ENCODE results near the gene PLCB4. TPM values are rescaled to one million over a fixed set of nuclear protein-coding genes. Genes with fewer than 3 reads are reported as not detected.

PLCB4 gene
- total RNA-seq, 2 experiments from 2014 or later: not detected

- Mint-ChIP-seq H3K27me3 (ENCODE audit: low read depth) (no peaks in the 10 kb centered on the region), H3K27ac (no peak overlapping the region), H3K9me3 (ENCODE audit: insufficient read depth) (no peaks in the 10 kb centered on the region), H3K4me1 (ENCODE audit: low read depth) (no peaks in the 10 kb centered on the region), H3K36me3 (ENCODE audit: low read depth) (no peaks in the 10 kb centered on the region), H3K4me3 (no peak overlapping the region)
- no peak for DNase-seq
- CTCF ChIA-PET: no interaction called here
- no peak for ATAC-seq
- POLR2A ChIA-PET: no interaction called here
Measured at GRCh38 chr20:9417665-9418064, 348.8 kb downstream of the PLCB4 start.

GRCh38 chr20:9422321-9423057 lies 353.6 kb downstream of the PLCB4 start:
- no peak overlapping the region for H3K4me3 Mint-ChIP-seq
- ChIA-PET CTCF (interaction anchor here (0.8 to 1.8 kb wide), 3 partner anchors 14 to 187 kb away, joined by 3 to 5 read pairs (median 4); no protein-coding TSS in a partner anchor), POLR2A (no interaction called here)
- H3K27me3 Mint-ChIP-seq (ENCODE audit: low read depth): no peaks in the 10 kb centered on the region
- no peaks in the 10 kb centered on the region for H3K9me3 Mint-ChIP-seq (ENCODE audit: insufficient read depth)
- no peaks in the 10 kb centered on the region for H3K36me3 Mint-ChIP-seq (ENCODE audit: low read depth)
- ATAC-seq: no peak
- DNase-seq: no peak
- no peak overlapping the region for H3K27ac Mint-ChIP-seq
- H3K4me1 Mint-ChIP-seq (ENCODE audit: low read depth): no peaks in the 10 kb centered on the region

DNA sequence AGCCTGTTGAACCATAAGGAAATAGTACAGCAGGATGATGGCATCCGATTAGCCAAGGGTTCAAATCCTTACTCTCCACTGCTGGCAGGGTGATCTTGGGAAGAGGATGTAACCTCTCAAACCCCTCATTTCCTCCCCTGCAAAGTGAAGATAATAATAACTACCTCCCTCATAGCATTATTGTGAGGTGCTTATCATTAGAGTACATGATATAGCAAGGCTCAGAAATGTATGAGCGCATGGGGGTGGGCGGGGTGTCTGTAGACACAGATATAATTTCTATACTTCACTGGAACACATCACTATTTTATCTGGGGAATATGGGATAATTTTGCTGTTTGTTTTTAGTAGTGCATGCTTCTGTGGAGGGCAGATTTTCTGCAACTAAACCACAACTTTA lies 355.7 kb downstream of the PLCB4 start:
- Mint-ChIP-seq H3K9me3 (ENCODE audit: insufficient read depth) (no peaks in the 10 kb centered on the region), H3K4me1 (ENCODE audit: low read depth) (no peaks in the 10 kb centered on the region), H3K27me3 (ENCODE audit: low read depth) (no peaks in the 10 kb centered on the region), H3K27ac (no peak overlapping the region), H3K36me3 (ENCODE audit: low read depth) (no peaks in the 10 kb centered on the region), H3K4me3 (no peak overlapping the region)
- ChIA-PET POLR2A (no interaction called here), CTCF (no interaction called here)
- no peak for ATAC-seq
- DNase-seq: no peak

- no peaks in the 10 kb centered on the region for H3K27me3 Mint-ChIP-seq (ENCODE audit: low read depth)
- POLR2A ChIA-PET: no interaction called here
- H3K27ac Mint-ChIP-seq: no peak overlapping the region
- H3K9me3 Mint-ChIP-seq (ENCODE audit: insufficient read depth): no peaks in the 10 kb centered on the region
- no peaks in the 10 kb centered on the region for H3K36me3 Mint-ChIP-seq (ENCODE audit: low read depth)
- CTCF ChIA-PET: no interaction called here
- no peak overlapping the region for H3K4me3 Mint-ChIP-seq
- H3K4me1 Mint-ChIP-seq (ENCODE audit: low read depth): no peaks in the 10 kb centered on the region
- no peak for ATAC-seq
- DNase-seq: no peak
Measured at GRCh38 chr20:9427430-9428291, 358.8 kb downstream of the PLCB4 start.

- H3K27me3 Mint-ChIP-seq (ENCODE audit: low read depth): no peaks in the 10 kb centered on the region
- H3K27ac Mint-ChIP-seq: no peak overlapping the region
- H3K36me3 Mint-ChIP-seq (ENCODE audit: low read depth): no peaks in the 10 kb centered on the region
- no peaks in the 10 kb centered on the region for H3K9me3 Mint-ChIP-seq (ENCODE audit: insufficient read depth)
- CTCF ChIA-PET: no interaction called here
- ATAC-seq: no peak
- no peaks in the 10 kb centered on the region for H3K4me1 Mint-ChIP-seq (ENCODE audit: low read depth)
- DNase-seq: no peak
- no peak overlapping the region for H3K4me3 Mint-ChIP-seq
- POLR2A ChIA-PET: no interaction called here
Measured at GRCh38 chr20:9428292-9428607, 359.4 kb downstream of the PLCB4 start.

- ATAC-seq (no peak), DNase-seq (no peak)
- CTCF ChIA-PET: interaction anchor here (0.8 to 1.6 kb wide), 3 partner anchors 17 to 32 kb away, joined by 3 to 4 read pairs (median 3); no protein-coding TSS in a partner anchor
Measured at GRCh38 chr20:9439806-9440205, 370.9 kb downstream of the PLCB4 start.

DNA sequence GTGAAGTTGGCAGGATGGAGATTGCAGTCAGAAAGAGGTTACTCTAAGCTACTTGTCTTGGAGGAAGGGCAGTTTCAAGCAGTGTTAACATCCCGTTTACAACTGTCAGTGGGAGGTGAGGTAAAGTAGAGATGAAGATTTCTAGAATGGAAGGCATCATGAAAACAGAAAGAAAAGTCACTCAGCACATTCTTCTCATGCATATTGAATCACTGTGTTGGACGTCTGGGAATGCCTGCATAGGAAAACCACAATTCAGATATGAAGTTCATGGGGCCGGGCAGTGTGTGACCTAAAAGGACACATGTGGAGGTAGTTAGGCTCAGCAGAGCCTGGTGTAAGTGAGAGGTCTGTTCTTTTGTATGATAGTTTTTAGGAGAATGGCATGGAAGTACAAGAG lies 372.0 kb downstream of the PLCB4 start:
- H3K9me3 Mint-ChIP-seq (ENCODE audit: insufficient read depth): no peaks in the 10 kb centered on the region
- no peaks in the 10 kb centered on the region for H3K36me3 Mint-ChIP-seq (ENCODE audit: low read depth)
- ATAC-seq: no peak
- H3K27ac Mint-ChIP-seq: no peak overlapping the region
- DNase-seq: no peak
- H3K27me3 Mint-ChIP-seq (ENCODE audit: low read depth): no peaks in the 10 kb centered on the region
- no peak overlapping the region for H3K4me3 Mint-ChIP-seq
- POLR2A ChIA-PET: no interaction called here
- no peaks in the 10 kb centered on the region for H3K4me1 Mint-ChIP-seq (ENCODE audit: low read depth)
- CTCF ChIA-PET: interaction anchor here (1.6 kb wide), 1 partner anchor 33 kb away, joined by 4 read pairs; no protein-coding TSS in a partner anchor

More at GRCh38 chr20:9439806-9440205, 370.9 kb downstream of the PLCB4 start:
- H3K36me3 Mint-ChIP-seq (ENCODE audit: low read depth): no peaks in the 10 kb centered on the region
- no peaks in the 10 kb centered on the region for H3K27me3 Mint-ChIP-seq (ENCODE audit: low read depth)
- H3K4me1 Mint-ChIP-seq (ENCODE audit: low read depth): no peaks in the 10 kb centered on the region
- H3K9me3 Mint-ChIP-seq (ENCODE audit: insufficient read depth): no peaks in the 10 kb centered on the region
- POLR2A ChIA-PET: no interaction called here
- H3K4me3 Mint-ChIP-seq: no peak overlapping the region
- no peak overlapping the region for H3K27ac Mint-ChIP-seq

- ChIA-PET POLR2A (no interaction called here), CTCF (no interaction called here)
- Mint-ChIP-seq H3K9me3 (ENCODE audit: insufficient read depth) (no peaks in the 10 kb centered on the region), H3K27me3 (ENCODE audit: low read depth) (no peaks in the 10 kb centered on the region), H3K27ac (no peak overlapping the region), H3K4me3 (no peak overlapping the region), H3K4me1 (ENCODE audit: low read depth) (no peaks in the 10 kb centered on the region), H3K36me3 (ENCODE audit: low read depth) (no peaks in the 10 kb centered on the region)
- DNase-seq (no peak), ATAC-seq (no peak)
Measured at GRCh38 chr20:9441948-9442347, 373.1 kb downstream of the PLCB4 start.

DNA sequence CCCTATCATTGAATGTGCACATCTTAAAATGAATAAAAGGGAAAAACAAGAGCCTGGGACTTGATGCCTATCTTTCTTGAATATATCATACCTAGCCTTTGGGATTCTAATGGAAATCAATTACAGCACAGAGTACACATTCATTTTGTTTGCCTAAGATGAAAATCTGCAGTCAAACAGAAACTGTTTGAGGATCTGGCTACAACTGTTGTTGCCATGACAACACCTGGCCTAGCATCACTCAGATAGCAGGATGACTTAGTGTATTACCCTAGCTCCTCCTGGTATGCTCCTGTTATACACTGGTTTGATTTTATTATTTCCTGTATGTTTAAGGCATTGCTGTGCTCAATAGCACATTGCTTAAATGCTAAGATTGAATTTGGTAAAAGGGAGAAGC lies 374.0 kb downstream of the PLCB4 start:
- Mint-ChIP-seq H3K36me3 (ENCODE audit: low read depth) (no peaks in the 10 kb centered on the region), H3K9me3 (ENCODE audit: insufficient read depth) (no peaks in the 10 kb centered on the region), H3K27me3 (ENCODE audit: low read depth) (no peaks in the 10 kb centered on the region), H3K27ac (no peak overlapping the region), H3K4me3 (no peak overlapping the region), H3K4me1 (ENCODE audit: low read depth) (peaks cover 2% of the 10 kb centered on the region)
- ATAC-seq: no peak
- POLR2A ChIA-PET: no interaction called here
- CTCF ChIA-PET: no interaction called here
- DNase-seq: no peak

GRCh38 chr20:9444921-9445320 lies 376.0 kb downstream of the PLCB4 start:
- H3K4me1 Mint-ChIP-seq (ENCODE audit: low read depth): peaks cover 2% of the 10 kb centered on the region
- ATAC-seq (no peak), DNase-seq (no peak)
- no peaks in the 10 kb centered on the region for H3K36me3 Mint-ChIP-seq (ENCODE audit: low read depth)
- H3K27me3 Mint-ChIP-seq (ENCODE audit: low read depth): no peaks in the 10 kb centered on the region
- H3K27ac Mint-ChIP-seq: no peak overlapping the region
- POLR2A ChIA-PET: no interaction called here
- H3K9me3 Mint-ChIP-seq (ENCODE audit: insufficient read depth): no peaks in the 10 kb centered on the region
- no peak overlapping the region for H3K4me3 Mint-ChIP-seq
- CTCF ChIA-PET: no interaction called here

- Mint-ChIP-seq H3K4me3 (no peak overlapping the region), H3K27ac (no peak overlapping the region), H3K27me3 (ENCODE audit: low read depth) (no peaks in the 10 kb centered on the region), H3K36me3 (ENCODE audit: low read depth) (no peaks in the 10 kb centered on the region), H3K4me1 (ENCODE audit: low read depth) (peaks cover 2% of the 10 kb centered on the region), H3K9me3 (ENCODE audit: insufficient read depth) (no peaks in the 10 kb centered on the region)
- no peak for ATAC-seq
- ChIA-PET POLR2A (no interaction called here), CTCF (interaction anchor here (1.4 kb wide), 1 partner anchor 39 kb away, joined by 4 read pairs; no protein-coding TSS in a partner anchor)
- DNase-seq: no peak
Measured at GRCh38 chr20:9447182-9447581, 378.3 kb downstream of the PLCB4 start.

DNA sequence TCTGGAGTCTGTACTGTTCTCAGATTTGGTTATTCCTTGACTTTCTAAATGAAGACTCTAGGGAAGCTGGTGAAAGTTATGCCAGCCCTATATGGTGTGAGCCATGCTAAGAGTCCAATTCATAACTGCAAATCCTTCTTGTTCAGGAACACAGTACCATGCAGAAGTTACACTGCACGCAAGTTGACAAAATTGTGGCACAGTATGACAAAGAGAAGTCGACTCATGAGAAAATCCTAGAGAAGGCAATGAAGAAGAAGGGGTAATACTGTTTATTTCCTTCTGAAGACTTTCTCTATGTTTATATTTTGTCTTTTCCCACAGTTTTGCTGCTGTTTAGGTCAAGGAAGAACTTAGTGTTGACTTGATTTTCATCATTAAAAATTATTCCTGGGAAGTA lies 384.3 kb downstream of the PLCB4 start:
- no peak for ATAC-seq
- POLR2A ChIA-PET: no interaction called here
- Mint-ChIP-seq H3K9me3 (ENCODE audit: insufficient read depth) (no peaks in the 10 kb centered on the region), H3K4me1 (ENCODE audit: low read depth) (no peaks in the 10 kb centered on the region), H3K27me3 (ENCODE audit: low read depth) (no peaks in the 10 kb centered on the region), H3K36me3 (ENCODE audit: low read depth) (no peaks in the 10 kb centered on the region), H3K27ac (no peak overlapping the region), H3K4me3 (no peak overlapping the region)
- no peak for DNase-seq
- CTCF ChIA-PET: no interaction called here

All from activated CD8-positive, alpha-beta T cell treated with anti-CD3 and anti-CD28 coated beads, Interleukin-2, amount 10 ng/mL, durations not matched to agents 7 days and 5 days (primary cell).